Left lung (tissue), 10 donors: Measurements from ENCODE around the gene NOL4L. TPM values are rescaled to one million over a fixed set of nuclear protein-coding genes. Genes with fewer than 3 reads are reported as not detected.

Experiments
- ATAC-seq: fragments of 200-7000 bp; cut with Tn5 transposase; one replicate; pipeline ENCODE4 v1.9.1; 2020; ENCODE audit warnings: moderate library complexity
- DNase-seq, 4 donors: peaks; one replicate each; pipeline ENCODE4 v3.0.0-alpha.2; 2013 to 2020
- H3K27ac ChIP-seq, 2 donors: fragments of 200-600 bp; sonication (generic) in 1 of 2; one replicate each; pipeline versions ENCODE4 v1.5.0 to v1.8.0; 2020 to 2021
- H3K27me3 ChIP-seq, 2 donors: fragments of 200-600 bp; sonication (generic) in 1 of 2; one replicate each; pipeline versions ENCODE4 v1.5.0 to v1.8.0; 2020 to 2021
- H3K36me3 ChIP-seq, 2 donors: fragments of 200-600 bp; sonication (generic) in 1 of 2; one replicate each; pipeline versions ENCODE4 v1.5.0 to v1.8.0; 2020 to 2021
- H3K4me1 ChIP-seq, 2 donors: fragments of 200-600 bp; one replicate each; pipeline ENCODE4 v1.8.0; 2021
- H3K4me3 ChIP-seq, 2 donors: fragments of 200-600 bp; sonication (generic) in 1 of 2; one replicate each; pipeline versions ENCODE4 v1.5.0 to v1.8.0; 2020 to 2021; ENCODE audit warnings: mild to moderate bottlenecking in 1 of 2
- H3K9me3 ChIP-seq, 2 donors: fragments of 200-600 bp; sonication (generic) in 1 of 2; one replicate each; pipeline versions ENCODE4 v1.5.0 to v1.8.0; 2020 to 2021
- intact Hi-C, 2 donors: fragments of 100-400 bp; cut with DNase I; formaldehyde crosslinking; loops; one replicate each; pipeline versions ENCODE4 v1.11.2 to v1.14.2; 2022
- polyA plus RNA-seq, 6 donors: library from polyadenylated mRNA; unstranded; fragments of 120-200 nt; gene quantifications; one replicate each; pipeline ENCODE4 v1.2.1, GENCODE V29; 2013; ENCODE audit not compliant: insufficient read length in 6 of 6
- total RNA-seq, 2 donors: library from RNA; stranded (reverse); fragmentation: NEBNext Ultra II Directional; extraction: Animal tissue kit (Norgen Biotek cat#: 25700); gene quantifications; one replicate each; pipeline ENCODE4 v1.2.1, GENCODE V29; 2021
- TF ChIP-seq, protein P1 (sequence below), 2 donors: fragments of 200-600 bp; sonication (generic) in 1 of 2; IDR thresholded peaks; one replicate each; pipeline versions ENCODE4 v1.5.0 to v1.8.0; 2021; ENCODE audit warnings: antibody characterized with exemption in 2 of 2
- donor health status: DM: no; HTN: yes; CAD: no.
- donor health status: DM: no; HTN: no; CAD: no.

NOL4L gene
- total and polyA plus RNA-seq, 8 donors = 16.7 to 49.0 (median 40.7) TPM

- no peak for ATAC-seq
- H3K9me3 ChIP-seq = no peaks in the 10 kb centered on the region
- peaks cover 4 to 45% of the 10 kb centered on the region in 2 donors for H3K4me1 ChIP-seq
- intact Hi-C loops = loop anchor here in 1 of 2 donors (5.0 kb wide), 1 partner anchor 129 kb away; no protein-coding TSS in a partner anchor
- no peak overlapping the region for H3K4me3 ChIP-seq
- TF ChIP-seq, protein P1, sequence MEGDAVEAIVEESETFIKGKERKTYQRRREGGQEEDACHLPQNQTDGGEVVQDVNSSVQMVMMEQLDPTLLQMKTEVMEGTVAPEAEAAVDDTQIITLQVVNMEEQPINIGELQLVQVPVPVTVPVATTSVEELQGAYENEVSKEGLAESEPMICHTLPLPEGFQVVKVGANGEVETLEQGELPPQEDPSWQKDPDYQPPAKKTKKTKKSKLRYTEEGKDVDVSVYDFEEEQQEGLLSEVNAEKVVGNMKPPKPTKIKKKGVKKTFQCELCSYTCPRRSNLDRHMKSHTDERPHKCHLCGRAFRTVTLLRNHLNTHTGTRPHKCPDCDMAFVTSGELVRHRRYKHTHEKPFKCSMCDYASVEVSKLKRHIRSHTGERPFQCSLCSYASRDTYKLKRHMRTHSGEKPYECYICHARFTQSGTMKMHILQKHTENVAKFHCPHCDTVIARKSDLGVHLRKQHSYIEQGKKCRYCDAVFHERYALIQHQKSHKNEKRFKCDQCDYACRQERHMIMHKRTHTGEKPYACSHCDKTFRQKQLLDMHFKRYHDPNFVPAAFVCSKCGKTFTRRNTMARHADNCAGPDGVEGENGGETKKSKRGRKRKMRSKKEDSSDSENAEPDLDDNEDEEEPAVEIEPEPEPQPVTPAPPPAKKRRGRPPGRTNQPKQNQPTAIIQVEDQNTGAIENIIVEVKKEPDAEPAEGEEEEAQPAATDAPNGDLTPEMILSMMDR (IDR thresholded peaks at IDR 0.05) = no peak
- peaks cover 0 to 16% of the 10 kb centered on the region in 2 donors for H3K27me3 ChIP-seq
- peak in 1 of 4 donors; percentile 36 for DNase-seq
- H3K36me3 ChIP-seq = no peaks in the 10 kb centered on the region
- H3K27ac ChIP-seq = no peak overlapping the region
Measured at GRCh38 chr20:32523613-32524213, 61.4 kb downstream of the NOL4L start.

- DNase-seq = peak in 1 of 4 donors; percentile 52
- Histone ChIP-seq H3K27me3 (peaks cover 0 to 9% of the 10 kb centered on the region in 2 donors), H3K27ac (no peak overlapping the region), H3K4me3 (no peak overlapping the region), H3K36me3 (no peaks in the 10 kb centered on the region), H3K4me1 (peaks cover 4 to 41% of the 10 kb centered on the region in 2 donors), H3K9me3 (no peaks in the 10 kb centered on the region)
- intact Hi-C loops = loop anchor here in 1 of 2 donors (5.0 kb wide), 1 partner anchor 129 kb away; no protein-coding TSS in a partner anchor
- TF ChIP-seq, protein P1 (IDR thresholded peaks at IDR 0.05) = no peak
- no peak for ATAC-seq
Measured at GRCh38 chr20:32522776-32523612, 62.1 kb downstream of the NOL4L start.

- Histone ChIP-seq H3K9me3 (no peaks in the 10 kb centered on the region), H3K27ac (no peak overlapping the region), H3K4me1 (peaks cover 4 to 41% of the 10 kb centered on the region in 2 donors), H3K4me3 (no peak overlapping the region), H3K27me3 (peaks cover 0 to 4% of the 10 kb centered on the region in 2 donors), H3K36me3 (no peaks in the 10 kb centered on the region)
- no peak for ATAC-seq
- TF ChIP-seq, protein P1 (IDR thresholded peaks at IDR 0.05) = no peak
- intact Hi-C loops = loop anchor here in 1 of 2 donors (5.0 kb wide), 1 partner anchor 130 kb away; no protein-coding TSS in a partner anchor
- no peak for DNase-seq
Measured at GRCh38 chr20:32522526-32522775, 62.7 kb downstream of the NOL4L start.

DNA sequence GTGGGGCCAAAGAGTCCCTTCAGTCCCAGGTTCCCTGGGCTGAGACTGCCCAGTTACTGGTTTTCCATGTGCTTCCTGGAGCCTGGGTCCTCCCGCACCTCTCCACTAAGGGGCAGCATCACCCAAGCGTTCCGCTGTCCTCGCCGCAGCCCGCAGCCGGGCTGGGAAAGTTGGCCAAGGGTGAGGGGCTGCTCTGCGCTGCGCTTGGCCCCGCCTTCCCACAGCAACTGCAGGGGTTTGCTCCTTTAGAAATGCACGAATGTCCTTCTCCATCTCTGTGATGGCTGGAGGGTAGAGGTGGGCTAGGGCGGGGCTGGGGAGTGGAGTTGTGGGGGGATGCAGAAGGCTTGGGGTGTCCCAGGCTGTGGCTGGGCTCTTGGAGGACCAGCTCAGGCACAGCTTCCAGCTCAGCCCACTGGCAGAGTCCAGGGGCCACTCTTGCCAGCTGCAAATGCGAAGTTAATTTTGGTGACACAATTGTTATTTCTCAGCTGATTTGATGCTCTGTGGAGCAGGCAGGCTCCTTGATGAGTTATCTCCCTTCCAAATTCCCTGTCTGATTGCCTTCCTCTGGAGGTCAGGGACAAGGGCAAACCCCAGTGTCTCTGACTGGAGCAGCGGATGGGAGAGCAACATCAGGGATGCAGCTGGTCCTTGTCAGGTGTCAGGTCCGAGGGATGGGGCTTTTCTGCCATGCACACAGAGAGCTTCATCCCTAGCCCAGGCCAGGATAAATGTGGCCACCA is 63.2 kb downstream of the NOL4L start:
- TF ChIP-seq, protein P1 (IDR thresholded peaks at IDR 0.05) = peak; percentile 73 to 90
- ATAC-seq = peak; percentile 92
- Histone ChIP-seq H3K36me3 (no peaks in the 10 kb centered on the region), H3K9me3 (no peaks in the 10 kb centered on the region), H3K27me3 (no peaks in the 10 kb centered on the region), H3K4me3 (no peak overlapping the region), H3K4me1 (peaks cover 4 to 41% of the 10 kb centered on the region in 2 donors), H3K27ac (no peak overlapping the region)
- DNase-seq = peak; percentile 68 to 84 (median 78)
- intact Hi-C loops = loop anchor here in 1 of 2 donors (5.0 kb wide), 1 partner anchor 130 kb away; no protein-coding TSS in a partner anchor

DNA sequence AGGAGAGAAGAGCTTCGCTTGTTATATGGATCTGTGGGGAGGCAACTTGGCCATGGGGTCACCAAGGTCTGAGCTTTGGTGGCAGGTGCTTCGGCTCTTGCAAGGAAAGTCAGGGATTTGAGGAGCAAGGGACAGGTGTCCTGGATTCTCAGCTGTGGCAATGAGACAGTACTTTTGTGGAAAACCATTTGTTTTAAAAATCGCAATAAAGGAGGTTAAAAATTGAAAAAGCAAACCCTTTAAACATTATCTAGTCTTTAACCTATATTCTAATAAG is 64.3 kb downstream of the NOL4L start:
- Histone ChIP-seq H3K4me3 (no peak overlapping the region), H3K4me1 (peaks cover 4 to 46% of the 10 kb centered on the region in 2 donors), H3K27me3 (no peaks in the 10 kb centered on the region), H3K9me3 (no peaks in the 10 kb centered on the region), H3K36me3 (no peaks in the 10 kb centered on the region), H3K27ac (no peak overlapping the region)
- TF ChIP-seq, protein P1 (IDR thresholded peaks at IDR 0.05) = no peak
- intact Hi-C loops = loop anchor here in 1 of 2 donors (5.0 kb wide), 1 partner anchor 131 kb away; no protein-coding TSS in a partner anchor
- ATAC-seq = no peak
- no peak for DNase-seq
